ENCODE data around the gene MTFP1.
"Not testable (repeated sequence)": the region's sequence is repeated elsewhere in the genome, so short reads cannot be mapped to it uniquely, and the experiment has no call there.

Gene MTFP1

GRCh38 chr22:30426388-30427353 is 1.1 kb downstream of the MTFP1 start:
- DNase-seq (ENCODE audit: low read depth): peak; percentile 71

- DNase-seq (ENCODE audit: low read depth): no peak
Measured at GRCh38 chr22:30427871-30428270, 2.3 kb downstream of the MTFP1 start.

- DNase-seq (ENCODE audit: low read depth): no peak
Measured at GRCh38 chr22:30429887-30430286, 4.3 kb downstream of the MTFP1 start.

GRCh38 chr22:30430933-30431332 is 5.4 kb downstream of the MTFP1 start:
- DNase-seq (ENCODE audit: low read depth): no peak

- DNase-seq (ENCODE audit: low read depth): no peak
Measured at GRCh38 chr22:30432096-30432495, 6.5 kb downstream of the MTFP1 start.

GRCh38 chr22:30432520-30432919 is 7.0 kb downstream of the MTFP1 start:
- no peak for DNase-seq (ENCODE audit: low read depth)

- DNase-seq (ENCODE audit: low read depth): no peak
Measured at GRCh38 chr22:30433227-30433626, 7.7 kb downstream of the MTFP1 start.

- no peak for DNase-seq (ENCODE audit: low read depth)
Measured at GRCh38 chr22:30433773-30434172, 8.2 kb downstream of the MTFP1 start.

- no peak for DNase-seq (ENCODE audit: low read depth)
Measured at GRCh38 chr22:30434843-30435242, 9.3 kb downstream of the MTFP1 start.

GRCh38 chr22:30435674-30436126 is 10.1 kb downstream of the MTFP1 start:
- DNase-seq (ENCODE audit: low read depth): peak; percentile 66

- no peak for DNase-seq (ENCODE audit: low read depth)
Measured at GRCh38 chr22:30436196-30436595, 10.6 kb downstream of the MTFP1 start.

GRCh38 chr22:30438559-30438958 is 13.0 kb downstream of the MTFP1 start:
- no peak for DNase-seq (ENCODE audit: low read depth)

- DNase-seq (ENCODE audit: low read depth): no peak
Measured at GRCh38 chr22:30439226-30439625, 13.7 kb downstream of the MTFP1 start.

GRCh38 chr22:30439836-30440235 is 14.3 kb downstream of the MTFP1 start:
- DNase-seq (ENCODE audit: low read depth): no peak

- no peak for DNase-seq (ENCODE audit: low read depth)
Measured at GRCh38 chr22:30441088-30441487, 15.5 kb downstream of the MTFP1 start.

GRCh38 chr22:30444632-30445437 is 19.3 kb downstream of the MTFP1 start:
- no peak for DNase-seq (ENCODE audit: low read depth)

GRCh38 chr22:30445438-30446145 is 20.0 kb downstream of the MTFP1 start:
- no peak for DNase-seq (ENCODE audit: low read depth)

GRCh38 chr22:30447656-30448055 is 22.1 kb downstream of the MTFP1 start:
- DNase-seq (ENCODE audit: low read depth): no peak

GRCh38 chr22:30451488-30451887 is 25.9 kb downstream of the MTFP1 start:
- DNase-seq (ENCODE audit: low read depth): not testable (repeated sequence)

GRCh38 chr22:30452861-30453260 is 27.3 kb downstream of the MTFP1 start:
- no peak for DNase-seq (ENCODE audit: low read depth)

- DNase-seq (ENCODE audit: low read depth): no peak
Measured at GRCh38 chr22:30453731-30454510, 28.4 kb downstream of the MTFP1 start.
